Smooth muscle cell (in vitro differentiated cells): ENCODE measurements around the gene OSBPL2. TPM values are rescaled to one million over a fixed set of nuclear protein-coding genes. Genes with fewer than 3 reads are reported as not detected.

ENCODE experiments used
- DNase-seq: peaks from one replicate; lab custom pipeline; 2025; ENCODE audit not compliant: unreplicated experiment; lab: John Stamatoyannopoulos, UW
- H2AFZ ChIP-seq: fragments of 200-600 bp; sonication (generic); 2 replicates; pipeline ENCODE4 v1.6.0; 2016; ENCODE audit warnings: antibody characterized with exemption, low read depth, mild to moderate bottlenecking
- H3F3A ChIP-seq: fragments of 200-600 bp; sonication (generic); 2 replicates; pipeline ENCODE4 v1.6.0; 2017; ENCODE audit warnings: antibody characterized with exemption, low read depth
- H3K27ac ChIP-seq: fragments of 200-600 bp; sonication (generic); 2 replicates; pipeline ENCODE4 v1.5.1; 2016; ENCODE audit warnings: low read depth, mild to moderate bottlenecking
- H3K27me3 ChIP-seq: fragments of 200-600 bp; sonication (generic); 2 replicates; pipeline ENCODE4 v1.6.1; 2016; ENCODE audit warnings: low read depth, mild to moderate bottlenecking
- H3K36me3 ChIP-seq: fragments of 200-600 bp; sonication (generic); 2 replicates; pipeline ENCODE4 v1.5.1; 2016; ENCODE audit warnings: low read depth
- H3K4me1 ChIP-seq: fragments of 200-600 bp; sonication (generic); 2 replicates; pipeline ENCODE4 v1.5.1; 2016; ENCODE audit warnings: low read depth
- H3K4me2 ChIP-seq: fragments of 200-600 bp; sonication (generic); 2 replicates; pipeline ENCODE4 v1.6.0; 2016; ENCODE audit warnings: mild to moderate bottlenecking
- H3K4me3 ChIP-seq: fragments of 200-600 bp; sonication (generic); 2 replicates; pipeline ENCODE4 v1.5.1; 2016; ENCODE audit warnings: mild to moderate bottlenecking
- H3K79me2 ChIP-seq: fragments of 200-600 bp; sonication (generic); 2 replicates; pipeline ENCODE4 v1.6.0; 2016; ENCODE audit warnings: low read depth, mild to moderate bottlenecking
- H3K9ac ChIP-seq: fragments of 200-600 bp; sonication (generic); 2 replicates; pipeline ENCODE4 v1.6.0; 2016; ENCODE audit warnings: low read depth
- H3K9me3 ChIP-seq: fragments of 200-600 bp; sonication (generic); replicated peaks from 2 replicates; pipeline ENCODE4 v1.5.1; 2016; ENCODE audit warnings: low read depth
- H4K20me1 ChIP-seq: fragments of 200-600 bp; sonication (generic); 2 replicates; pipeline ENCODE4 v1.6.0; 2016; ENCODE audit warnings: low read depth
- WGBS: methylation state at CpG from one replicate; pipeline ENCODE4 v1.1.7; 2016; ENCODE audit warnings: low lambda C conversion rate; 5-methylcytosine and 5-hydroxymethylcytosine counted together
- polyA plus RNA-seq: library from polyadenylated mRNA; unstranded; fragments of >200 nt; fragmentation: Nextera tagmentation; extraction: Ambion mirVana; gene quantifications from 2 replicates; pipeline ENCODE4 v1.2.1, GENCODE V29; 2016
- total RNA-seq: library from RNA; depleted of rRNA; stranded (reverse); fragments of >200 nt; gene quantifications from 2 replicates; pipeline ENCODE4 v1.2.3, GENCODE V29; 2014
- TF ChIP-seq, protein P1 (sequence below): fragments of 200-600 bp; sonication (generic); IDR thresholded peaks from 2 replicates; pipeline ENCODE4 v1.5.1; 2017; ENCODE audit warnings: borderline replicate concordance, mild to moderate bottlenecking, antibody characterized with exemption; ENCODE audit not compliant: insufficient read depth, poor library complexity, severe bottlenecking

Gene OSBPL2
- total and polyA plus RNA-seq, 2 experiments from 2014 or later, result 34.3 to 37.0 TPM

DNA sequence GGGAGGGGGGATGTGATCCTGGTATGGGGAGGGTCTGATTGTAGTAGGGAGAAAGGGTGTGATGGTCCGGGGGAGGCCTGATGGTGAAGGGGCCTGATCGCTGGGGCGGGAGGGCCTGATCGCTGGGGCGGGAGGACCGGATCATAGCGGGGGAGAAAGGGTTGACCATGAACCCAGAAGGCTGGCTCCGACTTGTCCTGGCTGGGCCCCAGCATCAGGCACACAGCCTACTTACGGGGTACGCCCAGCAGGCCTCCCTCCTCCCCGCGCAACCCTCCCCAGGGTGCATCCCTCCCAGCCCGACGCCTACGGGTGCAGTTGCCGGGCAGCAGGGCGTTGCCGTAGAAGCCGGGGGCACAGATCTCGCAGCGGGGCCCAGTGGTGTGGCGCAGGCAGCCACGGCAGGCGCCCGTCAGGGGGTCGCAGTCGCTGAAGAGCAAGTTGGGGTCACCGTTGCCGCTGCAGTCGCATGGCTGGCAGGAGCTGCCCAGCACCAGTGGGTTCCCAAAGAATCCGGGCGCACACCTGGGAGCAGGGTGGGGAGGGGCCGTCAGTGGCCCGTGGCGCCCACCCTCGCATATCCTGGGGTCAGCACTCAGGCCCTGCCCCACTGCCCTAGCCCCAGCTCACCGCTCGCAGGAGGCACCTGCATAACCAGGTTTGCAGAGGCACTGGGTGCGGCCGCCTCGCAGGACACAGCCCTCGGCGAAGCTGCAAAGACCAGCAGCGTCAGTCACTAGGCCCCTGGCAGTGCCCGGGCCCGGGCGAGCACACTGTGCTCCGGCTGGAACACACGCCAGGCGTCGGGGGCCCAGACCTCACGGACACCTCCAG, 85.0 kb downstream of the OSBPL2 start:
- TF ChIP-seq, protein P1, sequence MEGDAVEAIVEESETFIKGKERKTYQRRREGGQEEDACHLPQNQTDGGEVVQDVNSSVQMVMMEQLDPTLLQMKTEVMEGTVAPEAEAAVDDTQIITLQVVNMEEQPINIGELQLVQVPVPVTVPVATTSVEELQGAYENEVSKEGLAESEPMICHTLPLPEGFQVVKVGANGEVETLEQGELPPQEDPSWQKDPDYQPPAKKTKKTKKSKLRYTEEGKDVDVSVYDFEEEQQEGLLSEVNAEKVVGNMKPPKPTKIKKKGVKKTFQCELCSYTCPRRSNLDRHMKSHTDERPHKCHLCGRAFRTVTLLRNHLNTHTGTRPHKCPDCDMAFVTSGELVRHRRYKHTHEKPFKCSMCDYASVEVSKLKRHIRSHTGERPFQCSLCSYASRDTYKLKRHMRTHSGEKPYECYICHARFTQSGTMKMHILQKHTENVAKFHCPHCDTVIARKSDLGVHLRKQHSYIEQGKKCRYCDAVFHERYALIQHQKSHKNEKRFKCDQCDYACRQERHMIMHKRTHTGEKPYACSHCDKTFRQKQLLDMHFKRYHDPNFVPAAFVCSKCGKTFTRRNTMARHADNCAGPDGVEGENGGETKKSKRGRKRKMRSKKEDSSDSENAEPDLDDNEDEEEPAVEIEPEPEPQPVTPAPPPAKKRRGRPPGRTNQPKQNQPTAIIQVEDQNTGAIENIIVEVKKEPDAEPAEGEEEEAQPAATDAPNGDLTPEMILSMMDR, result no peak

GRCh38 chr20:62323980-62324906, 85.9 kb downstream of the OSBPL2 start:
- Histone ChIP-seq H3K4me2 (no peak overlapping the region), H3K36me3 (no peaks in the 10 kb centered on the region), H3K27ac (no peak overlapping the region), H3K27me3 (no peaks in the 10 kb centered on the region), H4K20me1 (no peaks in the 10 kb centered on the region), H3K4me1 (no peaks in the 10 kb centered on the region), H3F3A (no peaks in the 10 kb centered on the region), H3K4me3 (no peak overlapping the region), H2AFZ (no peak overlapping the region), H3K9ac (no peak overlapping the region), H3K79me2 (no peaks in the 10 kb centered on the region), H3K9me3 (no peaks in the 10 kb centered on the region)
- no peak for DNase-seq
- TF ChIP-seq, protein P1, result no peak
- WGBS, result 93% methylated on average over 25 of the region's 25 CpGs

More for the DNA sequence above, 85.0 kb downstream of the OSBPL2 start:
- H3K4me2 ChIP-seq, result no peak overlapping the region
- H3K79me2 ChIP-seq, result no peaks in the 10 kb centered on the region
- no peak overlapping the region for H3K9ac ChIP-seq
- no peaks in the 10 kb centered on the region for H3F3A ChIP-seq
- no peaks in the 10 kb centered on the region for H3K4me1 ChIP-seq
- H3K27ac ChIP-seq, result no peak overlapping the region
- H4K20me1 ChIP-seq, result no peaks in the 10 kb centered on the region
- no peak for DNase-seq
- no peaks in the 10 kb centered on the region for H3K9me3 ChIP-seq
- no peaks in the 10 kb centered on the region for H3K36me3 ChIP-seq
- no peak overlapping the region for H2AFZ ChIP-seq
- 95% methylated on average over 43 of the region's 52 CpGs for WGBS
- H3K4me3 ChIP-seq, result no peak overlapping the region
- H3K27me3 ChIP-seq, result no peaks in the 10 kb centered on the region

GRCh38 chr20:62325172-62325905, 87.0 kb downstream of the OSBPL2 start:
- H3K27me3 ChIP-seq, result no peaks in the 10 kb centered on the region
- H3K4me2 ChIP-seq, result no peak overlapping the region
- H3K4me1 ChIP-seq, result no peaks in the 10 kb centered on the region
- H2AFZ ChIP-seq, result no peak overlapping the region
- H4K20me1 ChIP-seq, result no peaks in the 10 kb centered on the region
- H3K9ac ChIP-seq, result no peak overlapping the region
- H3K27ac ChIP-seq, result no peak overlapping the region
- no peak overlapping the region for H3K4me3 ChIP-seq
- no peak for DNase-seq
- no peaks in the 10 kb centered on the region for H3F3A ChIP-seq
- H3K36me3 ChIP-seq, result no peaks in the 10 kb centered on the region
- TF ChIP-seq, protein P1, result no peak
- WGBS, result 89% methylated on average over 14 of the region's 14 CpGs
- H3K9me3 ChIP-seq, result no peaks in the 10 kb centered on the region
- no peaks in the 10 kb centered on the region for H3K79me2 ChIP-seq
